PFSK-1 (cell line): ENCODE measurements around the gene DAZL.

Source experiments
- FOXP2 ChIP-seq: optimal IDR thresholded peaks from 2 replicates; pipeline ENCODE3; 2011; ENCODE audit warnings: borderline replicate concordance, control low read depth, inconsistent platforms; ENCODE audit not compliant: insufficient read depth; ENCODE audit errors: extremely low read length, extremely low read depth
- POLR2AphosphoS5 ChIP-seq: IDR thresholded peaks from 2 replicates; pipeline ENCODE4 v1.6.1; 2012; ENCODE audit warnings: low read depth, mild to moderate bottlenecking, control low read depth, low read length, moderate library complexity
- REST ChIP-seq, 2 experiments: IDR thresholded peaks; 2 replicates each; pipeline versions ENCODE4 v1.6.1 to v1.8.0; 2011 to 2012; ENCODE audit warnings: low read depth in 2 of 2, low read length in 2 of 2, control low read depth in 1 of 2, inconsistent platforms in 1 of 2, mild to moderate bottlenecking in 1 of 2, moderate library complexity in 1 of 2; ENCODE audit not compliant: insufficient read depth in 1 of 2
- SIN3A ChIP-seq: IDR thresholded peaks from 2 replicates; pipeline ENCODE4 v1.6.1; 2012; ENCODE audit warnings: mild to moderate bottlenecking, low read length, moderate library complexity, borderline replicate concordance; ENCODE audit not compliant: insufficient read depth
- TAF1 ChIP-seq: IDR thresholded peaks from 2 replicates; pipeline ENCODE4 v1.6.1; 2012; ENCODE audit warnings: low read length, control low read depth, borderline replicate concordance; ENCODE audit not compliant: insufficient read depth

- TF ChIP-seq POLR2AphosphoS5 = no peak
- no peak for TF ChIP-seq TAF1
- no peak for TF ChIP-seq REST (IDR thresholded peaks at IDR 0.05; ENCODE audit: insufficient read depth in 1 of 2, low read depth in 2 of 2, low read length in 2 of 2)
- TF ChIP-seq SIN3A = no peak
- TF ChIP-seq FOXP2 = no peak
Measured at GRCh38 chr3:16568115-16568514, 37.1 kb downstream of the DAZL start.
